CD4-positive, alpha-beta T cell treated with Interleukin-17A for 4 hours (primary cell): Measurements from ENCODE around the gene MYOF.
A peak's percentile ranks its signal among the peaks of the same experiment; 100 is the strongest.
"Not testable (repeated sequence)": the region's sequence is repeated elsewhere in the genome, so short reads cannot be mapped to it uniquely, and the experiment has no call there.

Experiments used
- DNase-seq: peaks from one replicate; pipeline ENCODE4 v3.0.0-alpha.2; 2020; ENCODE audit warnings: mixed read lengths

MYOF gene

DNA sequence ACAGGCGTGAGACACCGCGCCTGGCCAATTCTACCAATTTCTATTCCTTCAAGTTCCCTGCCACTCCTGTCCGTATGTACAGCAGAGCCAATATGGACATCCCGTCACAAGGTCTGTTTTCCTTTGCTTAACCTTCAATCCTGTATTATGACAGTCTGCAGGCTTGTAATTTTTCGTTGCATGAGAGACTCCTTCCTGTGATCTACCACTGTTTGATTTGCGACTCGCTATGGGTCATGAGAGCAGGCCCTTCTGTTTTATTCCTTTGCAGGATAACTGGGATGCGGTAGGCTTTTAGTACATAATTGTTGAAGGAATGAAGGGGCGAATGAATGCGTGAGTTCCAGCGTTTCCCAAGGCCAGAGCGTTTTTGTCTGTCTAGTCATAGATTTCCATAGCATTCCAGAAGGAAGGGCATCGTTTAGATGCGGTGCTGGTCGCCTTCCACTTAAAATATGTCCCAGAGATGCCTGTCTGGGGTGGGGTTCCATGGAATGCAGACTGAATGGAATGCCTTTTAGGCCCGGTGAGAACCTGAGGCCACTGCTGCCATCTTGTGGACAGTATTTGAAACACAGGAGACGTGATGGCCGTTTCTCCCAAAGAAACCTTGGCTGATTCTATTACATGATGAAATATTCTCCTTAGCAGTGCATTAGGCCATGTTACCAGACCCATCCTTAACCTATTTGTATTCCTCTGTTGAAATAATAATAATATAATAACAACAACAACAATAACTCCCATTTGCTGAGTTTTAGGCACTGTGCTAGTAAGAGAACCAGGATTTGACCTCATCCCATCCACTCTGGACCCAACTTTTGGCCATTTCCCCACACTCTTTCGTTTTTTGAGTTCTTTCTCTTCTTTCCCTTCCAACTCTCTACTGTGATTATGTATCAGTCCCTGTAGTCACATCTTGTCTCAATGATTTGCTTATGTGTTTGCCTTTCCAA lies 193.2 kb downstream of the MYOF start:
- peak; percentile 61 for DNase-seq

DNA sequence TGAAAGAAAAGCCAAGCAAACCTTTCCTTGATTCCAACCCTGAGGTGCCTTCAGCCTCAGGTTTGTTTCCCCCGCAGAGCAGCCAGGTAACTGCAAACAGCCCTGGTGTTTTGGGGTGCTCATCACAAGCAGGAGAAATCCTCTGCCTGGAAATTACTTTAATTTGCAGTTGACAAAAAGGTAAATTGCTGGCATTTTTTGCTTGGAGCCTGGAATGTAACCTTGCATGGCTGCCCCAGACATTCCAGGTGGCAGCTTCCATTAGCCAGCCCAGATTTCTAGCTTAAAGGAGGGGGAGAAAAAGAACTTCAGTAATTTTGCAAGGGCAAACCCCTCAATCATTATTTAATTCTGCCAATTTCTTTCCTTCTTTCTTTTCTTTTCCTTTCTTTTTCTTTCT lies 194.4 kb downstream of the MYOF start:
- no peak for DNase-seq

DNA sequence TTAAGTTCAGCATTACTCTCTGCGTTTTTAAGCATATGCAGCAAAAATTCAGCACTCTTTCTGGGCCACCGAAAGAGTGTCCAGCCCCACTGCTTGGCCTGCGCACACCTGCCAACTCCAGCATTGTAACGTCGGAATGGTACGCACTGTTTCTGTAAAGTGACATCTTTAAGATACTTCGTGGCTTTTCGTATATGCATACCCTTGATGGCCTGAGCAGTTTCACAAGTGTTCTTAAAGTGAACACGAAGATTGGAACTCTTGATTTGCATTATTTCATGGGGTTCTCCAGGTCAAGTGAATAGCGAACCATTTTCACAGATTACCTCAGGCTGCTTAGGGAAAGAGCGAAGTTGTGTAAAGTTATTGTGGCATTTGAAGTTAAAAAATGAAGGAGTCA lies 197.9 kb downstream of the MYOF start:
- not testable (repeated sequence) for DNase-seq

DNA sequence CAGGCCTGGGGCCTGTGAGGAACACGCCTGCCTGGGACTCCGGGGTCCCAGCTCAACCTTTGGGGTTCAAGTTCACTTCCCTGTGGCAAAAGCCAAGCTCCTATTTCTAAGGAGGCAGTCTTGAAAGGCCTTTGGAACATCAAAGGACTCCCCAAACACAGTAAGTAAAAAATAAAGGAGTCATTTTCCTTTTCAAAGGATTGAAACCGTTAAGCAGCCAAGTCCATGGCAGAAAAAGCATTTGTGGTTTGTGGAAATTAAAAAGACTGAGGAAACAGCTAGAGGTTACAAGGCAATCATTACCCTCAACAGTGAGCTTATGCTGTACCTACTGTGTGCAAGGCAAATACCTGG lies 200.8 kb downstream of the MYOF start:
- DNase-seq: no peak

DNA sequence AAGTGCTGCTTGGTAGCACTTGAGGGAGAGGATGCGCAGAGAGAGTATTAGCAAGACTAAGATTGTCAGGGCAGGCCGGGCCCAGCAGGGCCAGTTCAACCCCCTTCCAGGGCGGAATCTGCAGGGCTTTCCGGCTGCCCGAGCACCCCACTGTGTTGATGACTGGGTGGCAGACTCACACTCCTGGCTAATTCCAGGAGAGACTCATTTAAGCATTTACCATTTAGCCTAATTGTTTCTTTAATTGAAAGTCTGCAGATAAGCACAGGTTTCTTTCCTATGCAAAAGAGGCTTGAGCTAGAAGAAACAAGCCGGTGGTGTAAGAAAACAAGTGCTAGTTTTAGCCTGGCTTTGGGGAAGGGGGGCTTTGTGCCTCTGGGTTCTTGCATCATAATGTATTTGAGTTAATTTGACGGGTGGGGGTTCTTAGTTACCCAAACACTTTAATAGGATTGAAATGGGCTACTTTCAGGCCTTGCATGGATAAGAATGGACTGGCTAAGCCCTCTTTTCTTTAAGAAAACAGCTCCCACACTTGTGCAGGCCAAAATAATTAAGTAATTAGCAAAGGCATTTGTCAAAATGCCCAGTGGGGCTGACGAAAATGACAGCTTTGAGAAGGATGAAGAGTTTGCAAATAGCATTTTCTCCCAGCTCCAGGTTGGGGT lies 201.3 kb downstream of the MYOF start:
- DNase-seq: no peak

DNA sequence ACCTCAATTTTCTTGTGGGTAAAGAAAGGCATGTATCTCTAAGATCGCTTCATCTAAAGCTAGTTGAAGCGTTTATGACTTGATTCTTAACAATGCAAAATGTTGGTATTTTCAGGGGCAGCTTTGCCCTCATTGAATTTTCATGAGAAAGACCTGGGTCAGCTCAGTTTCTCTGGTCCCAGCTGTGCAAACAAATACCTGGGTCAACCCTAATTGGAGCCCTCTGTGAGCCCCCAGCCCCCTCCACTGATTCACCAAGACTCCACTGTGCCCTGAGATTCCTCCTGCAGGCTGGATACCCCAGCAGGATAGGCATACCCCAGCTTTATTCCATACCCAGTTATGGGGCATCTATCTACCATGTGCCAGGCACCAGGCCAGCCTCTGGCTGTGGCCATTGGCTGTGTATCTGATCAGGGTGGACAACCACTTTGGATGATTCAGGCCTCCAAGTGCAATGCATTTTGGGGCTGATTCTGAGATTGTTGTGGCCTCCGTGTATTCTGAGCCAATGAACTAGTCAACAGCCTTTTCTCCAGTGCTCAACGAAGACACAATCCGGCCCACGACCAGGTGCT lies 201.9 kb downstream of the MYOF start:
- DNase-seq: no peak

DNA sequence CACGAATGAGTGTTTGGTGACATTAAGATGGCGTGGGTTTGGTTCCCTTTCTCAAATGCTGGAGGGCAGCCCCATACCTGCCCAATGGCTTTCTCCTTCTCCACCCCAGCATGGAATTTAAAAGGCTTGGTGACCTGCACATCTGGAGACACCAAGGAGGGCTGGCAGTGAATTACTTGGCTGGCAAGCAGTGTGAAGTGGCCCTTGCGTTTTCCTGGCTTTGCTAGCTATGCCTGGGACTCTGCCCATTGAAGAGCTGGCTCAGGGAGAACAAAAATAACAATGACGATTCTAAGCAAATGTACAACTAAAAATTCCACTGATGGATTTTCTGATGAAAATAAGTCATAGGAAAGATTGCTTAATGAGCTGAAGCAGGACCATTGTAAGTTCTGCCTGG lies 204.8 kb downstream of the MYOF start:
- no peak for DNase-seq

DNA sequence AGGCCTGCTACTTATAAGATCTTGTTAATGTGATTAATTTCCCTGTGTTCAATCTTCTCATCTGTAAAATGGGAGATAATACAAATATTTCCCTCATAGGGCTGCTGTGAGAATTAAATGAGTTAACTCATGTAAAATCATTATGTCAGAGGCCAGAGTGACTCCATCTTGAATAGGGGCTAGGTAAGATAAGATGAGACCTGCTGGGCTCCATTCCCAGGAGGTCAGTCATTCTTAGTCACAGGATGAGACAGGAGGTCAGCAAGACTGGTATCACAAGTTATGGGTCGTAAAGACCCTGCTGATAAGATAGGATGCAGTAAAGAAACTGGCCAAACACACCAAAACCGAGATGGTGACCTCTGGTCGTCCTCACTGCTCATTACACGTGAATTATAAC lies 207.7 kb downstream of the MYOF start:
- DNase-seq: no peak

DNA sequence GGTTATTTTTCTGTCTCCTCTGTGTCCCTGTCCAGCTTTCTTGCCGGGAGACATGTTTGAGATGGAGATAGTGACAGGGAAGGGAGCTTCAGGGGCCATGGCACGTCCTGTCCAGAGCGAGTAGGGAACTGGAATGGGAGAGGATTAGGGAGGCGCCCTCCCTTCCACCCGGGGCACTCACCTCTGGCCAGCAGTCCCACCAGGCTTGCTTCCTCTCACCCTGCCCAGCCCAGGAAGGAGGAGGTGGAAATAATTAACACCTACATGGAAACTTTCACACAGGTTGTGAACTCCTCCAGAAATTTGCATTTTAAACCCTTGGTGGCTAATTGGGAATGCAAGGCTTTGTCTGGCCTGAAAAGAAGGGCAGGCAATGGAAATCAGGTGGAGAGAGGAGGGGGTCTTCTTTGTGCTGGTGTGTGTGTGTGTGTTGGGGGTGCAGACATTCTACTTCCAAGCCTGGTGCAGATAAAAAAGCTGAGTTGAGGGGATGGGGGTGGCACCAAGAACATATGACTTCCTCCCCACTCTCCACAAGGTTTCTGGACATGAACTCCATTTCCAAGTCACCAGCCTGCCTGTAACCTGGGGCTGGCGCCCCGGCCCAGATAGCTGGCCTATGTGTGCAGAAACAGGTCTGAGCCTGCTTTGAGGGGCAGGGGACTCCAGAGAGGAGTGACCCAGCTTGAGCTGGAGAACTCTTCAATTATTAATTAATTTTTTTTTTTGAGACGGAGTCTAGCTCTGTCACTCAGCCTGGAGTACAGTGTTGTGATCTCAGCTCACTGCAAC lies 209.1 kb downstream of the MYOF start:
- no peak for DNase-seq

DNA sequence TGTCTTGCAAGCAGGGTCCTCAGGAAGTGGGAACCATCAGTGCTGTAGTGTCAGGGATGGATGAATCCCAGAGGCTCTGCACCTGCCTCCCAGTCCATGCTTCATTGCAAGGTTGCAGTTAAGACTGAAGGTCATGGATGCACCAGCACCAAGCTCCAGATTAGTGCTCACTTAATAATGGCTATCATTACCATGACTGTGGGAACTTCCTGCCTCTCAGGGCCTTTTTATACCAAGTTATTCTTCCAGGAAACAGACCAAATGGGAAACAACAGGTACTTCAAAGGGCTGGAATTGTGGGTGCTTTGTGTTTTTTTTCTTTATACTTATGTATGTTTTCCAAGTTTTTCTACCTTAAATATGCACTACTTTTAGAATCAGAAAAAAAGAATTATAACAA lies 210.8 kb downstream of the MYOF start:
- no peak for DNase-seq

DNA sequence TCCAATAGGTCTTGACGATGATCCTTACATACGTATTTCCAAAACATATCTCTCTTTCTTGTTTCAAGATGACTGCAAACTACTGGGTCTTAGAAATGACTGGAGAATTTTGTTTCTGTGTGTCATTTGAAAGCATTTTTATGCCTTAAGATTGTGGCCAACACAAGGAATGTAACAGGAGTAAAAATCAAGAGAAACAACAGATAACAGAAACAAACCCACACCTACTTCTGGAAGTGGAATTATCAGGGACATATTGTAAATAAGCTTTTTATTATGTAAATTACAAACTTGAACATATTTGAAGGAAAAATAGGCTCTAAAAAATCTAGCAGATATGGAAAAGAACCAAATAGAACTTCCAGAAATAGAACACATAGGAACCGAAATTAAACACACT lies 212.9 kb downstream of the MYOF start:
- no peak for DNase-seq

DNA sequence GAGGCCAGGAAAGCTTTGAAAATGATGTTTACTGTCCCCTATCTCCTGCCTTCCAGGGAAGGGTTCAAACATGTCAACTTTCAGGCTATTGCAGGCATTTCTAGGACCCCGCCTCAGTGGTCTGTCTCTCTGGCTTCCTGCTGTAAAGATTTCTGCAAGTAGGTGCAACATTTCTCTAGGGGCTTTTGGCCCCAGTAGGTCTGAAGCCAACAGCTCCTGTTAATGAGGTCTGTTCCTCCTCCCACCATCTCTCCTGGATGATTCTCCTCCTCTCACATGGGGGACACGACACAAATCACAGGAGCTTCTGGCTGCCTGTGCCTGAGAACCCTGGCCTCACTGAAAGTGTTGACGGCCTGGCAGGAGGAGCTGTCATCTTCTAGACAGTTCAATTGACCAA lies 214.1 kb downstream of the MYOF start:
- no peak for DNase-seq

DNA sequence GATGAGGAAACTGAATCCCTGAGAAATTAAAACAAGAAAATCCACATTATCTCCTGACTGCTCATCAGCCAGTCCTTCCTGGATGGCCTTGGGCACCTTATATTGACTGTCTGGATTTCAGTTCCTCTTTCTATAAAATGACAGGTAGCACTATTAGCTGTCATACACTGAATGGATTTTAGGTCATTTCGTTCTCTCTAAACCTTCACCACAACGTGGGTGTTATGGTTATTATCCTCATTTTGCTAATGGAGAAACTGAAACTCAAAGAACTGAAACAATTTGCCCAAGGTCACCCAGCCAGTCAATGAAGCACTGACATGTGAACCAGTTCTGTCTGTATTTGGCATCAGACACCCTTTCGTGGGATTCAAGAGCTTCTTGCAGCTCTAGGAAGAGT lies 214.6 kb downstream of the MYOF start:
- no peak for DNase-seq

DNA sequence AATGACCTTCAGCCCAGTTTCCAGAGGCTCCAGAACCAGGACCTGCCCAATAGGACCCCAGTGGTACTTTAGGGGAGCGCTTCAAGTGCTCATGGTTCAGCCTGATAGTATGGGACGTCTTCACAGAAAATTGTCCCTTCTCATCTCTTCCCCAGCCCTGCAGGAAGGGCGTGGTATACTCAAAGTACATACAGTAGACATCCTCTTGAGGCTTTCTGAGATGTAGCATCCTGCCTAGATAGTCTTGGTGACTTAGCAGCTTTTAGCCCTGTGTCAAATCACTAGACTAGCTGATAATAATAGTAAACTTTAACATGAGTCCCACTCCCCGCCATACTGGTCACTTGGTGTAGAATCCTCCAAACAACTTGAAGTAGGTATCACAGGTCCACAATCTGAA lies 215.3 kb downstream of the MYOF start:
- no peak for DNase-seq

DNA sequence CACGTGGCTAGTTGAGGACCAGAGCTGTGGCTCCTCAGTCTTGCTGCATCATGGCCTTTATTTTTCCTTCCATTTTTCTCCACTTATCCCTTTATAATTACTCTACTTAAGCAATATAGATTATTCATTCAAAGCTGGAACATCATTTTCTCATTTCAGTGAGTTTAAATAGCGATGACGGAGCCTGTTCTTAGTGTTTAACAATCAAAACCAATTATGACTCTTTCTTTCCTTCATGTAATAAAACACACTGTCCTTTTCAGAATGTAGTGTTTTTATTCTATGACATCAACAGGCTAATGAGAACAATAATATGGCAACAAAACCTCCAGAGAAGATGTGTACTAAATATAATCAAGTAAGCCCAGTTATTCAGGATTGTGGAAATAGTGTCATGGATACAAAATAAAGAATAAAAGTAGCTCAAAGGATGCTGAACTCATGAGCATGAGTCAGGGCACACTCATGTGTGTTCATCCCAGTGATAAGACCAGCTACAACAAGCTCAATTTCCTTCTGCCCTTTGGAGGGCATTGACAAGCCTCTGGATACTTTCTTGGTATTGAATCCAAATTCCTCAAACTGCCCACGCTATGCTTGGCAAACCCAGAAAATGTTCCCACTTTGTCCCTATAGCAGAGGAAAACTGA lies 220.0 kb downstream of the MYOF start:
- DNase-seq: no peak

DNA sequence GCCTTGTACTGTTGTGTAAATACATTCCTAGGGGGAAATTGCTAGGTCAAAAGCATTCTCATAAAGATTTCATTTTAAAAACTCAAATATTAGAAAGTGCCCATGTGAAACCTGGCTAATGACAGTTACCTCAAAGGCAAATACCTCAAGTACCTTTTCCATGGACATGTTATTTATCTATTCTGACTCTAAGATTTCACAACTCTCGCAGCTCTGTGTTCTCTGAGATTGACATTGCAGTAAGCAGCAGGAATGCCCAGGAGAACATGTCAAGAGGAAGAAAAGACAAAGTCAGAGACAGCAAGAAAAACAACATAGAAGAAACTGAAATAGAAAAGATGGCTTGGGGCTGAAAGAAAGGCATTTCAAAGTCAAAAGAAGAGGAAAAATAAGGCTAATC lies 221.0 kb downstream of the MYOF start:
- DNase-seq: no peak

DNA sequence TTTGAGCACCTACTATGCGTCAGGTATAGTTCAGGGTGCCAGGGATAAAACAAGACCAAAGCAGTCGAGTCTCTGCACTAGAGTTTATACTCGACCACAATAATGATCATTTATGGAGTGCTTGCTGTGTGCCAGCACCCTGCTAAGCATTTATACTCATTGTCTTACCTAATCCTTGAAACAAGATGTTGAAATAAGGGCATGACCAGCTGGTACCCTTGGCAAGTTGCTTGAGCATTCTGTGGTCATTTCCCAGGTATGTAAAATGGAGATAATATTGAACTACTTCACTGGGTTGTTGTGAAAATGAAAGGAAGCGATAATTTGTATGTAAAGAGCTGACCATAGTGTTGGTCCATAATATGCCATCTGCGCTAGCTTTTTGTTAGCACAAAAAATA lies 223.0 kb downstream of the MYOF start:
- DNase-seq: no peak
